ENCODE measurements around the gene GPC3.

- no peak for TF ChIP-seq ELF4 (IDR thresholded peaks at IDR 0.05)
- TF ChIP-seq FOXK2 (IDR thresholded peaks at IDR 0.05): no peak
- no peak for TF ChIP-seq BHLHE40 (IDR thresholded peaks at IDR 0.05; ENCODE audit: borderline replicate concordance)
- no peak for TF ChIP-seq FOXA1 (IDR thresholded peaks at IDR 0.05)
- TF ChIP-seq SUZ12 (IDR thresholded peaks at IDR 0.05): no peak
- no peak for TF ChIP-seq SP1 (IDR thresholded peaks at IDR 0.05)
- no peak for TF ChIP-seq HDGF (IDR thresholded peaks at IDR 0.05; ENCODE audit: borderline replicate concordance)
- no peak for TF ChIP-seq CTBP1 (IDR thresholded peaks at IDR 0.05; ENCODE audit: borderline replicate concordance)
- TF ChIP-seq FOXM1 (IDR thresholded peaks at IDR 0.05; ENCODE audit: borderline replicate concordance): no peak
- TF ChIP-seq ZNF384 (IDR thresholded peaks at IDR 0.05): no peak
- TF ChIP-seq TARDBP (IDR thresholded peaks at IDR 0.05): no peak
- TF ChIP-seq LEF1 (IDR thresholded peaks at IDR 0.05; ENCODE audit: borderline replicate concordance): no peak
Measured at GRCh38 chrX:133645256-133645655, 340.1 kb downstream of the GPC3 start.

All from HEK293T (cell line).